B cell (primary cell): ENCODE results near the gene ZNF729. TPM values are rescaled to one million over a fixed set of nuclear protein-coding genes. Genes with fewer than 3 reads are reported as not detected.
"Not testable (repeated sequence)": the region's sequence is repeated elsewhere in the genome, so short reads cannot be mapped to it uniquely, and the experiment has no call there.

Experiments
- ATAC-seq: fragments of 200-7000 bp; cut with Tn5 transposase; one replicate; pipeline ENCODE4 v1.10.0; 2021; ENCODE audit warnings: low read depth, mild to moderate bottlenecking, moderate number of reproducible peaks, moderate library complexity
- CTCF ChIA-PET: fragments of 350-600 bp; sonication (Branson Sonifier 250); formaldehyde crosslinking; loops from one replicate; lab custom pipeline; 2021; ENCODE audit warnings: antibody characterized with exemption, inconsistent platforms; lab: Charles Lee
- POLR2A ChIA-PET: fragments of 350-600 bp; sonication (Branson Sonifier 250); formaldehyde crosslinking; loops from one replicate; lab custom pipeline; 2021; ENCODE audit warnings: antibody characterized with exemption; lab: Charles Lee
- DNase-seq: peaks from one replicate; pipeline ENCODE4 v3.0.0; 2013
- H2AFZ ChIP-seq: 2 replicates; pipeline ENCODE4 v1.6.1; 2012; ENCODE audit warnings: mild to moderate bottlenecking, low read depth, low read length; ENCODE audit not compliant: insufficient read depth, poor library complexity, severe bottlenecking
- H3K27ac ChIP-seq, 2 donors: 1 replicate in 1 of 2; 2 replicates in 1 of 2; pipeline ENCODE4 v1.5.1; 2012 to 2013; ENCODE audit warnings: low read length in 2 of 2, mild to moderate bottlenecking in 2 of 2, moderate library complexity in 1 of 2
- H3K27me3 ChIP-seq, 4 experiments: fragments of 200-600 bp in 1 of 4; sonication (generic) in 1 of 4; replicated peaks in 1 of 4; 1 replicate in 2 of 4; 2 replicates in 2 of 4; pipeline versions ENCODE4 v1.6.1 to v1.7.0; 2013 to 2016; ENCODE audit warnings: low read length in 3 of 4, mild to moderate bottlenecking in 2 of 4, mixed read lengths in 1 of 4, moderate library complexity in 1 of 4; ENCODE audit not compliant: insufficient read depth in 4 of 4, control insufficient read depth in 3 of 4; ENCODE audit errors: control extremely low read depth in 1 of 4
- H3K36me3 ChIP-seq, 2 experiments: replicated peaks in 1 of 2; 1 replicate in 1 of 2; 2 replicates in 1 of 2; pipeline versions ENCODE4 v1.6.1 to v1.7.1; 2013; ENCODE audit warnings: low read length in 1 of 2; ENCODE audit not compliant: insufficient read depth in 2 of 2, control insufficient read depth in 1 of 2; ENCODE audit errors: control extremely low read depth in 1 of 2, extremely low read depth in 1 of 2
- H3K4me1 ChIP-seq, 2 donors: fragments of 200-600 bp in 1 of 2; sonication (generic) in 1 of 2; 1 replicate in 1 of 2; 2 replicates in 1 of 2; pipeline versions ENCODE4 v1.5.1 to v1.6.1; 2013 to 2017; ENCODE audit warnings: low read length in 2 of 2; ENCODE audit not compliant: control insufficient read depth in 2 of 2, insufficient read depth in 2 of 2
- H3K4me2 ChIP-seq: replicated peaks from 2 replicates; pipeline ENCODE3; 2012; ENCODE audit warnings: mild to moderate bottlenecking, low read depth, low read length; ENCODE audit not compliant: poor library complexity, severe bottlenecking
- H3K4me3 ChIP-seq, 5 experiments: fragments of 200-600 bp in 1 of 5; sonication (generic) in 1 of 5; 1 replicate in 3 of 5; 2 replicates in 2 of 5; pipeline versions ENCODE4 v1.5.1 to v1.7.0; 2011 to 2016; ENCODE audit warnings: low read length in 4 of 5, mild to moderate bottlenecking in 4 of 5, low read depth in 2 of 5, control low read depth in 1 of 5, moderate library complexity in 1 of 5; ENCODE audit not compliant: insufficient read depth in 1 of 5; ENCODE audit errors: control extremely low read depth in 1 of 5, extremely low read depth in 1 of 5
- H3K79me2 ChIP-seq: fragments of 200-600 bp; sonication (generic); one replicate; pipeline ENCODE4 v1.6.0; 2016; ENCODE audit warnings: low read length; ENCODE audit not compliant: control insufficient read depth, insufficient read depth
- H3K9ac ChIP-seq: fragments of 200-600 bp; sonication (generic); 2 replicates; pipeline ENCODE4 v1.6.1; 2017; ENCODE audit warnings: mild to moderate bottlenecking, low read length, moderate library complexity
- H3K9me3 ChIP-seq, 3 donors: one replicate each; pipeline versions ENCODE4 v1.6.1 to v1.7.1; 2013; ENCODE audit warnings: low read length in 2 of 3; ENCODE audit not compliant: control insufficient read depth in 2 of 3, insufficient read depth in 1 of 3; ENCODE audit errors: control extremely low read depth in 1 of 3
- H4K20me1 ChIP-seq: 2 replicates; pipeline ENCODE4 v1.6.0; 2012; ENCODE audit warnings: mild to moderate bottlenecking, low read length; ENCODE audit not compliant: insufficient read depth, control insufficient read depth, poor library complexity, severe bottlenecking
- H3K27ac Mint-ChIP-seq: one replicate; pipeline ENCODE4 v1.8.0; 2021; ENCODE audit warnings: mixed read lengths
- H3K27me3 Mint-ChIP-seq: one replicate; pipeline ENCODE4 v1.8.0; 2021; ENCODE audit warnings: mixed read lengths
- H3K4me1 Mint-ChIP-seq: one replicate; pipeline ENCODE4 v1.8.0; 2021; ENCODE audit warnings: mixed read lengths
- H3K4me3 Mint-ChIP-seq: one replicate; pipeline ENCODE4 v1.8.0; 2021; ENCODE audit warnings: mixed read lengths
- H3K9me3 Mint-ChIP-seq: one replicate; pipeline ENCODE4 v1.8.0; 2022; ENCODE audit warnings: mixed read lengths; ENCODE audit not compliant: insufficient read depth
- EZH2 ChIP-seq: IDR thresholded peaks from 2 replicates; pipeline ENCODE4 v1.6.1; 2012; ENCODE audit warnings: borderline replicate concordance, low read depth, mild to moderate bottlenecking, moderate library complexity, low read length; ENCODE audit not compliant: insufficient read depth, poor library complexity, severe bottlenecking
- WGBS: methylation state at CpG from one replicate; pipeline ENCODE4 v1.1.5; 2013; ENCODE audit warnings: missing lambda C conversion rate; ENCODE audit not compliant: insufficient coverage; 5-methylcytosine and 5-hydroxymethylcytosine counted together
- intact Hi-C: fragments of 100-400 bp; cut with micrococcal nuclease; formaldehyde crosslinking; loops from one replicate; pipeline ENCODE4 v1.10.0; 2022
- polyA plus RNA-seq: library from polyadenylated mRNA; depleted of rRNA; stranded (reverse); fragments of >200 nt; gene quantifications from 2 replicates; pipeline ENCODE4 v1.2.3, GENCODE V29; 2012
- total RNA-seq, 2 donors: library from RNA; stranded (reverse); fragments of 120-200 nt in 1 of 2; gene quantifications; 1 replicate in 1 of 2; 2 replicates in 1 of 2; pipeline versions ENCODE4 v1.2.3 to v1.2.4, GENCODE V29; 2013 to 2022
- TF ChIP-seq, protein P1 (sequence below): fragments of 200-600 bp; IDR thresholded peaks from one replicate; pipeline ENCODE4 v1.8.0; 2022; ENCODE audit warnings: antibody characterized with exemption, mild to moderate bottlenecking

Gene ZNF729
- total and polyA plus RNA-seq, 2 donors (not counting 1 experiment from before 2014, with no cell fraction given) = not detected

DNA sequence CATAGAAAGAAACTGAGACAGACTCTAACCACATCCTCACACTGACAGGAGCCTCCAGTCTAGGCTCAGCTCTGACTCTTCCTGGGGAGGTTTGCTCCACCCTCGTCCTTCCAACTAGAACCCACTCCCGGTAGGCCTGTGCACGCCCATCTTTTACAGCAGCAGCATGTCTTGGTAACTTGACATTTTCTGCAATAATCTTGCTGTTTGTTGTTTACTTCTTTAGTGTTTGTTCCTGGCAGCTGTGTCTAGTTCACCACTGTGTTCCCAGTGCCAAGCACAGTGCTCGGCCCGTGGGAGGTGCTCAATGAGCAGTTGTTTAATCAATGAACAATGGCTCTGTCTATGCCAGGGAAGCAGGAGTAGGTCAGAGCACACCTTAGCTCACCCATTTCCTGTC lies 23.1 kb upstream of the ZNF729 start:
- H3K9ac ChIP-seq = no peak overlapping the region
- H3K27ac Mint-ChIP-seq = no peak overlapping the region
- no peak overlapping the region for H3K27ac ChIP-seq
- no peaks in the 10 kb centered on the region for H3K27me3 ChIP-seq
- no peak overlapping the region for H3K4me3 Mint-ChIP-seq
- no peak for ATAC-seq
- no peaks in the 10 kb centered on the region for H3K4me1 ChIP-seq
- H3K9me3 Mint-ChIP-seq = peaks cover 12% of the 10 kb centered on the region
- H3K4me2 ChIP-seq = no peak overlapping the region
- no peaks in the 10 kb centered on the region for H3K4me1 Mint-ChIP-seq
- intact Hi-C loops = no loop called here
- TF ChIP-seq, protein P1, sequence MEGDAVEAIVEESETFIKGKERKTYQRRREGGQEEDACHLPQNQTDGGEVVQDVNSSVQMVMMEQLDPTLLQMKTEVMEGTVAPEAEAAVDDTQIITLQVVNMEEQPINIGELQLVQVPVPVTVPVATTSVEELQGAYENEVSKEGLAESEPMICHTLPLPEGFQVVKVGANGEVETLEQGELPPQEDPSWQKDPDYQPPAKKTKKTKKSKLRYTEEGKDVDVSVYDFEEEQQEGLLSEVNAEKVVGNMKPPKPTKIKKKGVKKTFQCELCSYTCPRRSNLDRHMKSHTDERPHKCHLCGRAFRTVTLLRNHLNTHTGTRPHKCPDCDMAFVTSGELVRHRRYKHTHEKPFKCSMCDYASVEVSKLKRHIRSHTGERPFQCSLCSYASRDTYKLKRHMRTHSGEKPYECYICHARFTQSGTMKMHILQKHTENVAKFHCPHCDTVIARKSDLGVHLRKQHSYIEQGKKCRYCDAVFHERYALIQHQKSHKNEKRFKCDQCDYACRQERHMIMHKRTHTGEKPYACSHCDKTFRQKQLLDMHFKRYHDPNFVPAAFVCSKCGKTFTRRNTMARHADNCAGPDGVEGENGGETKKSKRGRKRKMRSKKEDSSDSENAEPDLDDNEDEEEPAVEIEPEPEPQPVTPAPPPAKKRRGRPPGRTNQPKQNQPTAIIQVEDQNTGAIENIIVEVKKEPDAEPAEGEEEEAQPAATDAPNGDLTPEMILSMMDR = no peak
- TF ChIP-seq EZH2 = no peak
- H3K9me3 ChIP-seq = peaks cover 2 to 39% (median 3%) of the 10 kb centered on the region in 3 donors
- CTCF ChIA-PET = no interaction called here
- H3K4me3 ChIP-seq = no peak overlapping the region
- H3K79me2 ChIP-seq = no peaks in the 10 kb centered on the region
- POLR2A ChIA-PET = no interaction called here
- H2AFZ ChIP-seq = no peak overlapping the region
- no peaks in the 10 kb centered on the region for H4K20me1 ChIP-seq
- DNase-seq = no peak
- H3K36me3 ChIP-seq = no peaks in the 10 kb centered on the region
- no peaks in the 10 kb centered on the region for H3K27me3 Mint-ChIP-seq
- WGBS = 100% methylated on average over 2 of the region's 5 CpGs

- POLR2A ChIA-PET, intact Hi-C loops, ATAC-seq: not testable (repeated sequence)
Observed at GRCh38 chr19:22321554-22321953, 35.3 kb downstream of the ZNF729 start.

More at GRCh38 chr19:22321554-22321953, 35.3 kb downstream of the ZNF729 start:
- H3K36me3 ChIP-seq, H3K9ac ChIP-seq, H3K27ac ChIP-seq, H2AFZ ChIP-seq, CTCF ChIA-PET, DNase-seq, H3K4me1 Mint-ChIP-seq, H3K27ac Mint-ChIP-seq, H3K27me3 Mint-ChIP-seq, H3K4me3 Mint-ChIP-seq, H3K27me3 ChIP-seq, H3K4me2 ChIP-seq, H4K20me1 ChIP-seq, H3K4me3 ChIP-seq, H3K4me1 ChIP-seq, H3K79me2 ChIP-seq: not testable (repeated sequence)
- WGBS = 94% methylated on average over 22 of the region's 27 CpGs
- H3K9me3 Mint-ChIP-seq = peaks cover 18% of the 10 kb centered on the region
- peaks cover 2 to 16% (median 6%) of the 10 kb centered on the region in 3 donors for H3K9me3 ChIP-seq
